ENCODE data around the gene MAN1C1. TPM values are rescaled to one million over a fixed set of nuclear protein-coding genes. Genes with fewer than 3 reads are reported as not detected.

The MAN1C1 gene
- total and polyA plus RNA-seq, 10 of the 15 experiments (the other 5 are each of a cell fraction or from before 2014, with no cell fraction given): 0.12 to 0.56 (median 0.22) TPM; not detected in 3

DNA sequence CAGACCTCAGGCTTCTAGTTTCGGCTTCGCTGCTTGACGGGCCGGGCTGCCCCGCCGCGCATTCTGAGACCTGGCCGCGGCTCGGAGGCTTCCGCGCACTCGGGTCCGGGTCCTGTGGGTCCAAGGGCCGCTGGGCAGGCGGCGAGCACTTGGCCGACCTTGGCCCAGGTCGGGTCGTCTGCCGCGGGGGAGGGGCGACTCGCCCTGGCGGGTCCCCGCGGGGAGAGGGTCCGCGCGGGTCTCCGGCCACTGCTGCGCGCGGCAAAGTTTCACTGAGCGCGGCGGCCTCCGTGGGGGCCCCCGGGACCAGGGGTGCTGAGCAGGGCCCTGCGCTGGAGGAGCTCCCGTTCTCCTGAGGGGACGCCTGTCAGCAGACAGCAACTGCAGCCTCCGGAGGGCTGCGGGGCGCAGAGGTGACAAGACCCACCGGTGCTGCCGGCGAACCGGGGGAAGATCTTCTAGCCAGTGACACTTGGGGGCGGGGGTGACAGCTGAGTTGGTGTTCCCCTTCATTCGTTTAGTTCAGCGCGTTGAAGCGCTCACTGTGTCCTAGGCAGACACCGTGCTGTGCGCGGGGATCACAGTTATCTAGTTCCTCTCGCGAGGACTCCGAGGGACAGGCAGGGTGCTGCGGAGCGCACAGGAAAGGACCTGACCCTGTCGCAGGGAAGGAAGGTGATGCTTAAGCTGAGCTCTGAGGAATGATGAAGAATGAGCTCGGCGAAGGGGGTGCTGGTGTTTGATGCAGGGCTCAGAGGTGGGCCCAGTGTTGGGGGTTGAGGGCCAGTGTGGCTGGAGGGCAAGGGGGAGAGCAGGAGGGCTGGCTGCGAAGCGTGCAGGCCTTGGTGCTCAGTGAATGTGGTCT is 203.9 kb downstream of the MAN1C1 start (continued):
- TF ChIP-seq, protein P1, sequence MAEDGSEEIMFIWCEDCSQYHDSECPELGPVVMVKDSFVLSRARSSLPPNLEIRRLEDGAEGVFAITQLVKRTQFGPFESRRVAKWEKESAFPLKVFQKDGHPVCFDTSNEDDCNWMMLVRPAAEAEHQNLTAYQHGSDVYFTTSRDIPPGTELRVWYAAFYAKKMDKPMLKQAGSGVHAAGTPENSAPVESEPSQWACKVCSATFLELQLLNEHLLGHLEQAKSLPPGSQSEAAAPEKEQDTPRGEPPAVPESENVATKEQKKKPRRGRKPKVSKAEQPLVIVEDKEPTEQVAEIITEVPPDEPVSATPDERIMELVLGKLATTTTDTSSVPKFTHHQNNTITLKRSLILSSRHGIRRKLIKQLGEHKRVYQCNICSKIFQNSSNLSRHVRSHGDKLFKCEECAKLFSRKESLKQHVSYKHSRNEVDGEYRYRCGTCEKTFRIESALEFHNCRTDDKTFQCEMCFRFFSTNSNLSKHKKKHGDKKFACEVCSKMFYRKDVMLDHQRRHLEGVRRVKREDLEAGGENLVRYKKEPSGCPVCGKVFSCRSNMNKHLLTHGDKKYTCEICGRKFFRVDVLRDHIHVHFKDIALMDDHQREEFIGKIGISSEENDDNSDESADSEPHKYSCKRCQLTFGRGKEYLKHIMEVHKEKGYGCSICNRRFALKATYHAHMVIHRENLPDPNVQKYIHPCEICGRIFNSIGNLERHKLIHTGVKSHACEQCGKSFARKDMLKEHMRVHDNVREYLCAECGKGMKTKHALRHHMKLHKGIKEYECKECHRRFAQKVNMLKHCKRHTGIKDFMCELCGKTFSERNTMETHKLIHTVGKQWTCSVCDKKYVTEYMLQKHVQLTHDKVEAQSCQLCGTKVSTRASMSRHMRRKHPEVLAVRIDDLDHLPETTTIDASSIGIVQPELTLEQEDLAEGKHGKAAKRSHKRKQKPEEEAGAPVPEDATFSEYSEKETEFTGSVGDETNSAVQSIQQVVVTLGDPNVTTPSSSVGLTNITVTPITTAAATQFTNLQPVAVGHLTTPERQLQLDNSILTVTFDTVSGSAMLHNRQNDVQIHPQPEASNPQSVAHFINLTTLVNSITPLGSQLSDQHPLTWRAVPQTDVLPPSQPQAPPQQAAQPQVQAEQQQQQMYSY (CRISPR knock-in tag; IDR thresholded peaks at IDR 0.05): no peak
- TF ChIP-seq RAD51 (IDR thresholded peaks at IDR 0.05) (no peak), ZNF207 (IDR thresholded peaks at IDR 0.05; ENCODE audit: borderline replicate concordance) (no peak), HDAC2 (IDR thresholded peaks at IDR 0.05) (no peak), CHD2 (IDR thresholded peaks at IDR 0.05; ENCODE audit: borderline replicate concordance, low read depth, low read length) (peak; percentile 94), HDGF (IDR thresholded peaks at IDR 0.05) (peak; percentile 97), IKZF2 (IDR thresholded peaks at IDR 0.05) (no peak), ZBED1 (IDR thresholded peaks at IDR 0.05; ENCODE audit: borderline replicate concordance) (no peak), SMARCA5 (IDR thresholded peaks at IDR 0.05) (0 out of 2 replicates have a peak, but pooled peaks have one; percentile 30), NR2F1 (conservative IDR thresholded peaks at IDR 0.05) (0 out of 2 replicates have a peak, but pooled peaks have one; percentile 35)
- TF ChIP-seq, protein P2, sequence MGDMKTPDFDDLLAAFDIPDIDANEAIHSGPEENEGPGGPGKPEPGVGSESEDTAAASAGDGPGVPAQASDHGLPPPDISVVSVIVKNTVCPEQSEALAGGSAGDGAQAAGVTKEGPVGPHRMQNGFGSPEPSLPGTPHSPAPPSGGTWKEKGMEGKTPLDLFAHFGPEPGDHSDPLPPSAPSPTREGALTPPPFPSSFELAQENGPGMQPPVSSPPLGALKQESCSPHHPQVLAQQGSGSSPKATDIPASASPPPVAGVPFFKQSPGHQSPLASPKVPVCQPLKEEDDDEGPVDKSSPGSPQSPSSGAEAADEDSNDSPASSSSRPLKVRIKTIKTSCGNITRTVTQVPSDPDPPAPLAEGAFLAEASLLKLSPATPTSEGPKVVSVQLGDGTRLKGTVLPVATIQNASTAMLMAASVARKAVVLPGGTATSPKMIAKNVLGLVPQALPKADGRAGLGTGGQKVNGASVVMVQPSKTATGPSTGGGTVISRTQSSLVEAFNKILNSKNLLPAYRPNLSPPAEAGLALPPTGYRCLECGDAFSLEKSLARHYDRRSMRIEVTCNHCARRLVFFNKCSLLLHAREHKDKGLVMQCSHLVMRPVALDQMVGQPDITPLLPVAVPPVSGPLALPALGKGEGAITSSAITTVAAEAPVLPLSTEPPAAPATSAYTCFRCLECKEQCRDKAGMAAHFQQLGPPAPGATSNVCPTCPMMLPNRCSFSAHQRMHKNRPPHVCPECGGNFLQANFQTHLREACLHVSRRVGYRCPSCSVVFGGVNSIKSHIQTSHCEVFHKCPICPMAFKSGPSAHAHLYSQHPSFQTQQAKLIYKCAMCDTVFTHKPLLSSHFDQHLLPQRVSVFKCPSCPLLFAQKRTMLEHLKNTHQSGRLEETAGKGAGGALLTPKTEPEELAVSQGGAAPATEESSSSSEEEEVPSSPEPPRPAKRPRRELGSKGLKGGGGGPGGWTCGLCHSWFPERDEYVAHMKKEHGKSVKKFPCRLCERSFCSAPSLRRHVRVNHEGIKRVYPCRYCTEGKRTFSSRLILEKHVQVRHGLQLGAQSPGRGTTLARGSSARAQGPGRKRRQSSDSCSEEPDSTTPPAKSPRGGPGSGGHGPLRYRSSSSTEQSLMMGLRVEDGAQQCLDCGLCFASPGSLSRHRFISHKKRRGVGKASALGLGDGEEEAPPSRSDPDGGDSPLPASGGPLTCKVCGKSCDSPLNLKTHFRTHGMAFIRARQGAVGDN (IDR thresholded peaks at IDR 0.05): no peak
- TF ChIP-seq, protein P3, sequence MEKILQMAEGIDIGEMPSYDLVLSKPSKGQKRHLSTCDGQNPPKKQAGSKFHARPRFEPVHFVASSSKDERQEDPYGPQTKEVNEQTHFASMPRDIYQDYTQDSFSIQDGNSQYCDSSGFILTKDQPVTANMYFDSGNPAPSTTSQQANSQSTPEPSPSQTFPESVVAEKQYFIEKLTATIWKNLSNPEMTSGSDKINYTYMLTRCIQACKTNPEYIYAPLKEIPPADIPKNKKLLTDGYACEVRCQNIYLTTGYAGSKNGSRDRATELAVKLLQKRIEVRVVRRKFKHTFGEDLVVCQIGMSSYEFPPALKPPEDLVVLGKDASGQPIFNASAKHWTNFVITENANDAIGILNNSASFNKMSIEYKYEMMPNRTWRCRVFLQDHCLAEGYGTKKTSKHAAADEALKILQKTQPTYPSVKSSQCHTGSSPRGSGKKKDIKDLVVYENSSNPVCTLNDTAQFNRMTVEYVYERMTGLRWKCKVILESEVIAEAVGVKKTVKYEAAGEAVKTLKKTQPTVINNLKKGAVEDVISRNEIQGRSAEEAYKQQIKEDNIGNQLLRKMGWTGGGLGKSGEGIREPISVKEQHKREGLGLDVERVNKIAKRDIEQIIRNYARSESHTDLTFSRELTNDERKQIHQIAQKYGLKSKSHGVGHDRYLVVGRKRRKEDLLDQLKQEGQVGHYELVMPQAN (conservative IDR thresholded peaks at IDR 0.05): peak; percentile 55
- TF ChIP-seq, protein P4, sequence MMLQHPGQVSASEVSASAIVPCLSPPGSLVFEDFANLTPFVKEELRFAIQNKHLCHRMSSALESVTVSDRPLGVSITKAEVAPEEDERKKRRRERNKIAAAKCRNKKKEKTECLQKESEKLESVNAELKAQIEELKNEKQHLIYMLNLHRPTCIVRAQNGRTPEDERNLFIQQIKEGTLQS (IDR thresholded peaks at IDR 0.05; ENCODE audit: borderline replicate concordance, extremely low read depth, low read depth, low read length): no peak
- TF ChIP-seq, protein P5, sequence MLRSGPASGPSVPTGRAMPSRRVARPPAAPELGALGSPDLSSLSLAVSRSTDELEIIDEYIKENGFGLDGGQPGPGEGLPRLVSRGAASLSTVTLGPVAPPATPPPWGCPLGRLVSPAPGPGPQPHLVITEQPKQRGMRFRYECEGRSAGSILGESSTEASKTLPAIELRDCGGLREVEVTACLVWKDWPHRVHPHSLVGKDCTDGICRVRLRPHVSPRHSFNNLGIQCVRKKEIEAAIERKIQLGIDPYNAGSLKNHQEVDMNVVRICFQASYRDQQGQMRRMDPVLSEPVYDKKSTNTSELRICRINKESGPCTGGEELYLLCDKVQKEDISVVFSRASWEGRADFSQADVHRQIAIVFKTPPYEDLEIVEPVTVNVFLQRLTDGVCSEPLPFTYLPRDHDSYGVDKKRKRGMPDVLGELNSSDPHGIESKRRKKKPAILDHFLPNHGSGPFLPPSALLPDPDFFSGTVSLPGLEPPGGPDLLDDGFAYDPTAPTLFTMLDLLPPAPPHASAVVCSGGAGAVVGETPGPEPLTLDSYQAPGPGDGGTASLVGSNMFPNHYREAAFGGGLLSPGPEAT (IDR thresholded peaks at IDR 0.05; ENCODE audit: low read depth): no peak

Data from GM12878 (cell line).